ENCODE measurements around the gene CST6.

CST6 gene

DNA sequence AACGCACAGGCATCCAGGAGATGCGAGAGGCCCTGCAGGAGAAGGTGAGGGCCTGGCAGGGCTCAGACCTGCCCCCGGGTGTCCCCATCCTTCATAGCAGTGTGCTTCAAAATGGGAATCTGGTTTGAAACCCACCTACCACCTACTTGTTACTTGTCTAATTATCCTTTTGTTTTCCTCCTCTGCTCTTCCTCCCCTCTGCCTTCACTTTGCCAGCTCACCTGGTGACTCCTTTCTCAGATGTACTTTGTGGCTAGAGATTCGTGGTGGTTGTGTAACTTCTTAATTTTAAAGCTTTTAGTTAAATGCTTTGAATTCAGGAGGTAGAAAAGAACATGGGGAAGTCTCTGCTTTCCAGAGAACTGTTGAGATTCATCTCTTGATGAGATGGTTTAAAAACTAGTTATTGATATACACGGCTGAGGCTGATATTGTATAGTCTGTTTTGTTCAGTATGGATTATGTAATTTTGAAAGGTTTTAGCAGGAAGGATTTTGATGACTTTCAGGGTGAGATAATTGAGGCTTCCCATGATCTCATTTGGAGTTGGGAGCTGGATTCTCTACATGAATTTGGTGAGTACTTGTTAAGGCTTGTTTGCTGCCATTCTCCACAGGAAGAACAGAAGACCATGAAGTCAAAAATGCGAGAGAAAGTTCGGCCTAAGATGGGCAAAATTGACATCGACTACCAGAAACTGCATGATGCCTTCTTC lies 48.3 kb downstream of the CST6 start:
- H3K4me1 Mint-ChIP-seq: peaks cover 42% of the 10 kb centered on the region
- no peak for DNase-seq
- H3K9me3 Mint-ChIP-seq: no peaks in the 10 kb centered on the region
- H3K4me3 Mint-ChIP-seq: no peak overlapping the region
- no peak for ATAC-seq
- H3K27me3 Mint-ChIP-seq: no peaks in the 10 kb centered on the region
- peaks cover 87% of the 10 kb centered on the region for H3K36me3 Mint-ChIP-seq (ENCODE audit: low read depth)
- peak overlapping the region; percentile 68 for H3K27ac Mint-ChIP-seq

GRCh38 chr11:66061268-66061667 lies 49.5 kb downstream of the CST6 start:
- DNase-seq: no peak
- Mint-ChIP-seq H3K27ac (peak overlapping the region; percentile 92), H3K9me3 (no peaks in the 10 kb centered on the region), H3K36me3 (ENCODE audit: low read depth) (peaks cover 85% of the 10 kb centered on the region), H3K4me1 (peaks cover 48% of the 10 kb centered on the region), H3K4me3 (peak overlapping the region; percentile 34), H3K27me3 (no peaks in the 10 kb centered on the region)
- ATAC-seq: peak; percentile 48

GRCh38 chr11:66062408-66062807 lies 50.6 kb downstream of the CST6 start:
- H3K4me3 Mint-ChIP-seq: no peak overlapping the region
- H3K27me3 Mint-ChIP-seq: no peaks in the 10 kb centered on the region
- peaks cover 58% of the 10 kb centered on the region for H3K4me1 Mint-ChIP-seq
- H3K27ac Mint-ChIP-seq: peak overlapping the region; percentile 73
- ATAC-seq: no peak
- peaks cover 84% of the 10 kb centered on the region for H3K36me3 Mint-ChIP-seq (ENCODE audit: low read depth)
- no peak for DNase-seq
- H3K9me3 Mint-ChIP-seq: no peaks in the 10 kb centered on the region
